Fibroblast of skin of scalp (primary cell): ENCODE measurements around the gene IL5RA.

ENCODE experiments used
- DNase-seq: peaks from one replicate; pipeline ENCODE4 v3.0.0-alpha.2; 2013

IL5RA gene

GRCh38 chr3:3107181-3107580, 3.0 kb downstream of the IL5RA start:
- no peak for DNase-seq

GRCh38 chr3:3105815-3106214, 4.4 kb downstream of the IL5RA start:
- no peak for DNase-seq

GRCh38 chr3:3105246-3105645, 4.9 kb downstream of the IL5RA start:
- no peak for DNase-seq

GRCh38 chr3:3102751-3103150, 7.4 kb downstream of the IL5RA start:
- no peak for DNase-seq

GRCh38 chr3:3101660-3102458, 8.3 kb downstream of the IL5RA start:
- no peak for DNase-seq

GRCh38 chr3:3097958-3098357, 12.2 kb downstream of the IL5RA start:
- DNase-seq, result no peak

- no peak for DNase-seq
These were observed 21.2 kb downstream of the IL5RA start for GRCh38 chr3:3089017-3089416.

GRCh38 chr3:3087716-3088465, 22.3 kb downstream of the IL5RA start:
- no peak for DNase-seq

GRCh38 chr3:3087279-3087678, 22.9 kb downstream of the IL5RA start:
- no peak for DNase-seq

GRCh38 chr3:3086239-3086638, 23.9 kb downstream of the IL5RA start:
- DNase-seq, result no peak

- no peak for DNase-seq
These were observed 24.4 kb downstream of the IL5RA start for GRCh38 chr3:3085782-3086181.

- no peak for DNase-seq
These were observed 25.3 kb downstream of the IL5RA start for GRCh38 chr3:3084890-3085289.

GRCh38 chr3:3082234-3082924, 27.8 kb downstream of the IL5RA start:
- DNase-seq, result no peak

GRCh38 chr3:3081381-3082233, 28.6 kb downstream of the IL5RA start:
- DNase-seq, result no peak

GRCh38 chr3:3080309-3080708, 29.9 kb downstream of the IL5RA start:
- DNase-seq, result no peak

- no peak for DNase-seq
These were observed 35.5 kb downstream of the IL5RA start for GRCh38 chr3:3074551-3075257.

- no peak for DNase-seq
These were observed 39.0 kb downstream of the IL5RA start for GRCh38 chr3:3071136-3071535.

- no peak for DNase-seq
These were observed 40.5 kb downstream of the IL5RA start for GRCh38 chr3:3069723-3070122.

- no peak for DNase-seq
These were observed 41.8 kb downstream of the IL5RA start for GRCh38 chr3:3068358-3068881.

- no peak for DNase-seq
These were observed 43.3 kb downstream of the IL5RA start for GRCh38 chr3:3066910-3067309.

GRCh38 chr3:3066378-3066777, 43.8 kb downstream of the IL5RA start:
- no peak for DNase-seq

- peak; percentile 27 for DNase-seq
These were observed 44.3 kb downstream of the IL5RA start for GRCh38 chr3:3065876-3066275.
